ENCODE measurements around the gene CMBL.

Gene CMBL

GRCh38 chr5:10324518-10325370, 17.0 kb upstream of the CMBL start:
- no peak overlapping the region for H3K4me3 ChIP-seq (ENCODE audit: low read depth, low read length)
- DNase-seq (ENCODE audit: low read depth): no peak
- TF ChIP-seq CTCF (IDR thresholded peaks at IDR 0.05; ENCODE audit: low read depth, low read length, missing control alignments): no peak

GRCh38 chr5:10323588-10324488, 16.1 kb upstream of the CMBL start:
- no peak overlapping the region for H3K4me3 ChIP-seq (ENCODE audit: low read depth, low read length)
- no peak for TF ChIP-seq CTCF (IDR thresholded peaks at IDR 0.05; ENCODE audit: low read depth, low read length, missing control alignments)
- DNase-seq (ENCODE audit: low read depth): no peak

GRCh38 chr5:10321882-10322281, 14.2 kb upstream of the CMBL start:
- TF ChIP-seq CTCF (IDR thresholded peaks at IDR 0.05; ENCODE audit: low read depth, low read length, missing control alignments): no peak
- no peak for DNase-seq (ENCODE audit: low read depth)
- H3K4me3 ChIP-seq (ENCODE audit: low read depth, low read length): no peak overlapping the region

- DNase-seq (ENCODE audit: low read depth): no peak
- no peak overlapping the region for H3K4me3 ChIP-seq (ENCODE audit: low read depth, low read length)
- TF ChIP-seq CTCF (IDR thresholded peaks at IDR 0.05; ENCODE audit: low read depth, low read length, missing control alignments): no peak
These were observed 13.1 kb upstream of the CMBL start for GRCh38 chr5:10320793-10321192.

- no peak for TF ChIP-seq CTCF (IDR thresholded peaks at IDR 0.05; ENCODE audit: low read depth, low read length, missing control alignments)
- no peak overlapping the region for H3K4me3 ChIP-seq (ENCODE audit: low read depth, low read length)
- DNase-seq (ENCODE audit: low read depth): no peak
These were observed 11.6 kb upstream of the CMBL start for GRCh38 chr5:10319202-10319851.

GRCh38 chr5:10317825-10318682, 10.4 kb upstream of the CMBL start:
- no peak overlapping the region for H3K4me3 ChIP-seq (ENCODE audit: low read depth, low read length)
- no peak for TF ChIP-seq CTCF (IDR thresholded peaks at IDR 0.05; ENCODE audit: low read depth, low read length, missing control alignments)
- no peak for DNase-seq (ENCODE audit: low read depth)
